ENCODE results near the gene ENPEP.
A peak's percentile ranks its signal among the peaks of the same experiment; 100 is the strongest.

The ENPEP gene

DNA sequence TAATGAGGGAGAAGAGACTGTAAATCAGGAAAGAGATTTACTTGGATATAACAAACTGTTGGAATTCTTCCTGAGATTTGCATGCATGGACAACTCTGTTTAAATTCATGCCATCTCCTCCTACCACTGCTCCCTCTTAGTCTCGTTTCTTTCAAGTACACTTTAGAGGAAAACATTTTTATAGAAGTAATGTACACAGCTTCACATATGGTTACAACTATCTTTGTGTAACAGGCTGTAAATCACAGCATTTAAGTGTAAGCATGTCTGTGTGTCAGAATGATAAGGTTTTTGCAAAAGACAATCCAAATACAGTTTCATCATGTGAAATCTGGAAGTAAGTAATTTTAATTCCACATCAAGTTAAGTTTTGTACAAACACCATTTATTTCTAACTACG, 21.5 kb upstream of the ENPEP start:
- Histone ChIP-seq H3K4me2 (ENCODE audit: low read length, poor library complexity, severe bottlenecking) (no peak overlapping the region), H3K4me3 (ENCODE audit: insufficient read depth in 1 of 2, low read depth in 1 of 2, low read length in 2 of 2) (no peak overlapping the region), H4K8ac (ENCODE audit: low read length) (no peak overlapping the region), H2BK5ac (ENCODE audit: low read depth, low read length, poor library complexity, severe bottlenecking) (no peak overlapping the region), H3K23ac (ENCODE audit: low read length in 2 of 2) (no peak overlapping the region), H3K9ac (ENCODE audit: low read length) (no peak overlapping the region), H3K4me1 (ENCODE audit: control insufficient read depth, insufficient read depth, low read depth, low read length) (peaks cover 2% of the 10 kb centered on the region), H2BK120ac (ENCODE audit: low read depth, low read length) (no peak overlapping the region), H2BK12ac (ENCODE audit: low read length in 2 of 2) (no peak overlapping the region), H3K36me3 (ENCODE audit: control insufficient read depth in 1 of 2, insufficient read depth in 2 of 2, low read depth in 1 of 2, low read length in 2 of 2) (no peaks in the 10 kb centered on the region), H4K91ac (ENCODE audit: low read length) (no peak overlapping the region), H2BK15ac (ENCODE audit: low read depth, poor library complexity, severe bottlenecking) (no peak overlapping the region), H3K4ac (ENCODE audit: low read depth in 1 of 2, low read length in 2 of 2) (no peak overlapping the region), H3K14ac (ENCODE audit: low read length in 2 of 2) (no peak overlapping the region), H3K79me1 (replicated peaks; ENCODE audit: low read length, poor library complexity, severe bottlenecking) (no peaks in the 10 kb centered on the region), H3K27ac (ENCODE audit: low read length, poor library complexity, severe bottlenecking) (no peak overlapping the region), H2AFZ (ENCODE audit: low read depth, low read length) (no peak overlapping the region), H3K27me3 (ENCODE audit: control insufficient read depth in 1 of 2, insufficient read depth in 1 of 2, low read length in 2 of 2) (no peaks in the 10 kb centered on the region), H3K18ac (ENCODE audit: low read depth in 1 of 2, low read length in 2 of 2) (no peak overlapping the region), H2AK5ac (ENCODE audit: low read length, severe bottlenecking) (no peak overlapping the region), H3K9me3 (ENCODE audit: control insufficient read depth, low read length) (no peaks in the 10 kb centered on the region)
- no CpG with 5 or more reads among the region's 2 CpGs for WGBS
- DNase-seq: peak; percentile 3

DNA sequence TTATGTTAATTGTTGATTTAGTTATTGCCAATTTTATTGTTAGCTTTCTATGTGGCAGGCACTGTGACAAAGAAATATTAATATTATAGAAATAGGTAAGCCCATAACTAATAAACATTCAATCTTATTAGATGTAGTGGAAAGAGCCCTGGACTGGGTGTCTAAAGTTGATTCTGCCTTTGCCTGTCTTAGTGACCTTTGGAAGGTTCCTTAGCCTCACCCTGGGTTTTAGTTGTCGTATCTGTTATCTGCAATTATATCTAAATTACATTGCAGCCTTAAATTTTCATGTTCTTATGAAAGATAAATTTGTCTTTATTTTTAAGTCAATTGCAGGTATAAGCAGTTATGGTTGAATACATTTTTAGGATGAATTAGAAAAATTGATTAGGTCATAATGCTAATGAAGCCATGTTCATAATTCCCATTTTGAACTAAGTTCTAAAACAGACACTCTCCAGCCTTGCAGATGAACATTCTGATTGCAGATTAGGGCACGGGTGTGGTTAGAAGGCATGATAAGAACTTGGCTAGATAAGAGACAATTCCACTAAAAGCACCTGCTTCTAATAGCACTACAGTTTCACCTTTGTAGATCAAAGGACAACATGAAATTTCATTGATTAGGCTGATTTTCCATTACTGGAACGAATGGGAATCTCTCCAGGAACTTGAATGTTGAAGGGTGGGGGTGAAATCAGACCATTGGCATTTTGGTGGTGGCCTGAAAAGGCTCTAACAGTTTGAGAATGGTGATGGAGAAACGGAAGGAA, 17.3 kb upstream of the ENPEP start:
- Histone ChIP-seq H3K36me3 (ENCODE audit: control insufficient read depth in 1 of 2, insufficient read depth in 2 of 2, low read depth in 1 of 2, low read length in 2 of 2) (no peaks in the 10 kb centered on the region), H3K23ac (ENCODE audit: low read length in 2 of 2) (no peak overlapping the region), H2AK5ac (ENCODE audit: low read length, severe bottlenecking) (no peak overlapping the region), H3K18ac (ENCODE audit: low read depth in 1 of 2, low read length in 2 of 2) (no peak overlapping the region), H4K91ac (ENCODE audit: low read length) (no peak overlapping the region), H2BK15ac (ENCODE audit: low read depth, poor library complexity, severe bottlenecking) (no peak overlapping the region), H3K9me3 (ENCODE audit: control insufficient read depth, low read length) (no peaks in the 10 kb centered on the region), H3K27me3 (ENCODE audit: control insufficient read depth in 1 of 2, insufficient read depth in 1 of 2, low read length in 2 of 2) (no peaks in the 10 kb centered on the region), H3K4me2 (ENCODE audit: low read length, poor library complexity, severe bottlenecking) (no peak overlapping the region), H3K14ac (ENCODE audit: low read length in 2 of 2) (peak overlapping the region in 1 of 2 experiments; percentile 22), H4K8ac (ENCODE audit: low read length) (no peak overlapping the region), H3K27ac (ENCODE audit: low read length, poor library complexity, severe bottlenecking) (no peak overlapping the region), H3K4me1 (ENCODE audit: control insufficient read depth, insufficient read depth, low read depth, low read length) (no peaks in the 10 kb centered on the region), H2BK12ac (ENCODE audit: low read length in 2 of 2) (no peak overlapping the region), H3K4ac (ENCODE audit: low read depth in 1 of 2, low read length in 2 of 2) (no peak overlapping the region), H3K79me1 (replicated peaks; ENCODE audit: low read length, poor library complexity, severe bottlenecking) (no peaks in the 10 kb centered on the region), H3K4me3 (ENCODE audit: insufficient read depth in 1 of 2, low read depth in 1 of 2, low read length in 2 of 2) (no peak overlapping the region), H2BK5ac (ENCODE audit: low read depth, low read length, poor library complexity, severe bottlenecking) (no peak overlapping the region), H2BK120ac (ENCODE audit: low read depth, low read length) (no peak overlapping the region), H2AFZ (ENCODE audit: low read depth, low read length) (no peak overlapping the region), H3K9ac (ENCODE audit: low read length) (no peak overlapping the region)
- DNase-seq: no peak
- WGBS: 81% methylated on average over 3 of the region's 4 CpGs

DNA sequence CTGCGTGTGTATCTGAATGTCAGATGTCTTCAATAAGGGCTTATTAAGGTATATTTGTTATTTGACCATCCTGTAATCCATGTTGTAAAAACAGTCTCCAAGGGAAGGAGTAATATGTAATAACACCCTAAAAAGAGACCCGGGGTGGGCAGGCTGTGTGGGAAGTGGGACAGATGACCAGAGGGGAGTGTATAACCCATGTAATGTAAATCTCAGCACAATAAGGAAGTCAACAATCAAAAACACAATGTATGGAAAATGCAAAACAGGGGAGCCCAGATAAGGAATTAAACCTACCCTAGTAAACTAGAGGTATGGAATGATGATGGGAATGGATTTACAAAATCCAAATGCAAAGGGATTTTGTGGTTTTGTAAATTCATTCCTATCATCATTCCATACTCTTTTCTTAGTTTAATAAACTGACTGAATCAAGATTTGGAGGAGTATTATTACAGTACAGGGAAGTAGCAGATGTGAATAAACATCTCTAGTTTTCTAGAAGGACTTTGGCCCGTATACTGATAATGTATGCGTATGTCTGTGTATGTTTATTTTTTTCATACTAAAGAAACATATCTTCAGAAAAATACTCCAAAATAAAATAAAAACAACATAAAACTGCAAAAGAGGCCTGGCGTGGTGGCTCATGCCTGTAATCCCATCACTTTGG, 15.7 kb upstream of the ENPEP start:
- Histone ChIP-seq H3K27me3 (ENCODE audit: control insufficient read depth in 1 of 2, insufficient read depth in 1 of 2, low read length in 2 of 2) (no peaks in the 10 kb centered on the region), H3K9me3 (ENCODE audit: control insufficient read depth, low read length) (no peaks in the 10 kb centered on the region), H3K4me1 (ENCODE audit: control insufficient read depth, insufficient read depth, low read depth, low read length) (no peaks in the 10 kb centered on the region), H3K4me3 (ENCODE audit: insufficient read depth in 1 of 2, low read depth in 1 of 2, low read length in 2 of 2) (no peak overlapping the region), H3K79me1 (replicated peaks; ENCODE audit: low read length, poor library complexity, severe bottlenecking) (no peaks in the 10 kb centered on the region), H2AFZ (ENCODE audit: low read depth, low read length) (no peak overlapping the region), H2AK5ac (ENCODE audit: low read length, severe bottlenecking) (no peak overlapping the region), H3K9ac (ENCODE audit: low read length) (no peak overlapping the region), H3K14ac (ENCODE audit: low read length in 2 of 2) (no peak overlapping the region), H2BK12ac (ENCODE audit: low read length in 2 of 2) (no peak overlapping the region), H2BK15ac (ENCODE audit: low read depth, poor library complexity, severe bottlenecking) (no peak overlapping the region), H2BK120ac (ENCODE audit: low read depth, low read length) (no peak overlapping the region), H3K4ac (ENCODE audit: low read depth in 1 of 2, low read length in 2 of 2) (no peak overlapping the region), H4K8ac (ENCODE audit: low read length) (no peak overlapping the region), H3K27ac (ENCODE audit: low read length, poor library complexity, severe bottlenecking) (no peak overlapping the region), H3K4me2 (ENCODE audit: low read length, poor library complexity, severe bottlenecking) (no peak overlapping the region), H4K91ac (ENCODE audit: low read length) (no peak overlapping the region), H3K36me3 (ENCODE audit: control insufficient read depth in 1 of 2, insufficient read depth in 2 of 2, low read depth in 1 of 2, low read length in 2 of 2) (no peaks in the 10 kb centered on the region), H3K18ac (ENCODE audit: low read depth in 1 of 2, low read length in 2 of 2) (no peak overlapping the region), H2BK5ac (ENCODE audit: low read depth, low read length, poor library complexity, severe bottlenecking) (no peak overlapping the region), H3K23ac (ENCODE audit: low read length in 2 of 2) (no peak overlapping the region)
- no peak for DNase-seq
- 100% methylated on average over 1 of the region's 5 CpGs for WGBS

DNA sequence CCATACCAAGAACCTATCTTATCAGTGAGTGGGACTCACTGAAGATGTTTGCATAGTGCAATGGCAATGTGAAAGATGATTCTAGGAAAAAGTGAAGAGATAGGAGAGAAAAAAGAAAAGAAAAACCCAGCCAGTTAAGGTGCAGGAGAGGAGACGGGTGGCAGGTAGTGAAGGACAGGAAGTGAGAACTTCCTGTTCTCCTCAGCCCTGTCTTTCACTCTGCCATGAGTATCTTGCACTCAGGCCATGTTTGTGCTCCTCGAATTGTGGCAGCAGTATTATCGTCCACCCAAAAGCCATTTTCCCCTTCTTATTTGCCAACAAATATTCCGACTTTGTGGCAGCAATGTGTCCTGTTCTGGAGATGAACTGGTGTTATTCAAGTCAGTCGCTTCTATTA, 8.6 kb upstream of the ENPEP start:
- Histone ChIP-seq H3K4me3 (ENCODE audit: insufficient read depth in 1 of 2, low read depth in 1 of 2, low read length in 2 of 2) (no peak overlapping the region), H3K36me3 (ENCODE audit: control insufficient read depth in 1 of 2, insufficient read depth in 2 of 2, low read depth in 1 of 2, low read length in 2 of 2) (no peaks in the 10 kb centered on the region), H2BK12ac (ENCODE audit: low read length in 2 of 2) (no peak overlapping the region), H4K8ac (ENCODE audit: low read length) (no peak overlapping the region), H2AFZ (ENCODE audit: low read depth, low read length) (no peak overlapping the region), H3K4me2 (ENCODE audit: low read length, poor library complexity, severe bottlenecking) (no peak overlapping the region), H3K14ac (ENCODE audit: low read length in 2 of 2) (no peak overlapping the region), H2AK5ac (ENCODE audit: low read length, severe bottlenecking) (no peak overlapping the region), H3K9me3 (ENCODE audit: control insufficient read depth, low read length) (peaks cover 2% of the 10 kb centered on the region), H2BK5ac (ENCODE audit: low read depth, low read length, poor library complexity, severe bottlenecking) (no peak overlapping the region), H3K9ac (ENCODE audit: low read length) (no peak overlapping the region), H3K18ac (ENCODE audit: low read depth in 1 of 2, low read length in 2 of 2) (no peak overlapping the region), H4K91ac (ENCODE audit: low read length) (no peak overlapping the region), H3K27ac (ENCODE audit: low read length, poor library complexity, severe bottlenecking) (no peak overlapping the region), H3K4ac (ENCODE audit: low read depth in 1 of 2, low read length in 2 of 2) (no peak overlapping the region), H2BK15ac (ENCODE audit: low read depth, poor library complexity, severe bottlenecking) (no peak overlapping the region), H3K4me1 (ENCODE audit: control insufficient read depth, insufficient read depth, low read depth, low read length) (peaks cover 1% of the 10 kb centered on the region), H3K23ac (ENCODE audit: low read length in 2 of 2) (no peak overlapping the region), H3K79me1 (replicated peaks; ENCODE audit: low read length, poor library complexity, severe bottlenecking) (no peaks in the 10 kb centered on the region), H3K27me3 (ENCODE audit: control insufficient read depth in 1 of 2, insufficient read depth in 1 of 2, low read length in 2 of 2) (no peaks in the 10 kb centered on the region), H2BK120ac (ENCODE audit: low read depth, low read length) (no peak overlapping the region)
- DNase-seq: no peak
- 91% methylated on average over 3 of the region's 5 CpGs for WGBS

Data from mesenchymal stem cell (in vitro differentiated cells and primary cell).